ENCODE data around the gene RALBP1. TPM values are rescaled to one million over a fixed set of nuclear protein-coding genes. Genes with fewer than 3 reads are reported as not detected.

Gene RALBP1
- total RNA-seq, 1 experiment from 2014 or later, result 66.2 TPM

DNA sequence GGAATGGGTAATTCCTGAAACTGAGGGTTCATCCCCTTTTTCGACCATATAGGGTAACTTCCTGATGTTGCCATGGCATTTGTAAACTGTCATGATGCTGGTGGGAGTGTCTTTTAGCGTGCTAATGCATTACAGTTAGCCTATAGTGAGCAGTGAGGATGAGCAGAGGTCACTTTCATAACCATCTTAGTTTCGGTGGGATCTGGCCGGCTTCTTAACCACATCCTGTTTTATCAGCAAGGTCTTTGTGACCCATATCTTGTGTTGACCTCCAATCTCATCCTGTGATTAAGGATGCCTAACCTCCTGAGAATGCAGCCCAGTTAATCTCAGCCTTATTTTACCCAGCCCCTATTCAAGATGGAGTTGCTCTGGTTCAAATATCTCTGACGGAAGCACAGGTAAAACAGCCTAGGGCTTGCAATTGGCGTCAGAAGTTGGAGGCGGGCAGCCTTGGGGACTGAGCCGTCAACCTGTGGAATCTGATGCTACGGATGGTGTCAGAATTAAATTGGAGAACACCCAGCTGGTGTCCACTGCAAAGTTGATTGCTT, 19.5 kb downstream of the RALBP1 start:
- BruUV-seq (replicated peaks), result no TSS peak
- ChIA-PET RAD21 (ENCODE audit: low non-redundant PET in 1 of 2, low total read pairs in 2 of 2, uncharacterized antibody in 2 of 2, unreplicated experiment in 2 of 2) (no interaction called here), CTCF (no interaction called here), POLR2A (no interaction called here)
- H4K20me1 ChIP-seq (ENCODE audit: insufficient read depth), result no peaks in the 10 kb centered on the region
- H3K4me1 ChIP-seq (ENCODE audit: control insufficient read depth in 1 of 2, insufficient read depth in 2 of 2, low read length in 2 of 2), result peaks cover 0 to 16% of the 10 kb centered on the region in 2 experiments; a peak in 1 of 4 replicates
- no peaks in the 10 kb centered on the region for H3K9me3 ChIP-seq (ENCODE audit: control insufficient read depth in 1 of 2, insufficient read depth in 1 of 2, low read depth in 1 of 2, low read length in 2 of 2)
- H3K36me3 ChIP-seq (ENCODE audit: control insufficient read depth in 1 of 2, insufficient read depth in 2 of 2, low read length in 2 of 2), result no peaks in the 10 kb centered on the region; a peak in 1 of 4 replicates
- no peak overlapping the region for H2AFZ ChIP-seq (ENCODE audit: low read depth, low read length, poor library complexity, severe bottlenecking)
- intact Hi-C loops (cut with micrococcal nuclease), result no loop called here
- H3K27ac ChIP-seq (ENCODE audit: low read depth, low read length), result no peak overlapping the region
- H3K9me2 ChIP-seq (ENCODE audit: insufficient read depth), result no peaks in the 10 kb centered on the region
- ATAC-seq (no peak), DNase-seq (ENCODE audit: low read depth, low spot score) (no peak)
- no peak overlapping the region for H3K9ac ChIP-seq (ENCODE audit: low read length)
- no peaks in the 10 kb centered on the region for H3K27me3 ChIP-seq (ENCODE audit: insufficient read depth, low read length)
- H3K79me2 ChIP-seq (ENCODE audit: insufficient read depth, low read length), result peaks cover 86% of the 10 kb centered on the region
- TF ChIP-seq CEBPB (IDR thresholded peaks at IDR 0.05; ENCODE audit: low read depth) (no peak), SRF (IDR thresholded peaks at IDR 0.05; ENCODE audit: low read depth) (no peak), MAX (IDR thresholded peaks at IDR 0.05) (no peak), SIN3A (IDR thresholded peaks at IDR 0.05; ENCODE audit: low read depth) (no peak), REST (IDR thresholded peaks at IDR 0.05; ENCODE audit: low read depth) (no peak), EZH2 (IDR thresholded peaks at IDR 0.05) (no peak), ZFX (IDR thresholded peaks at IDR 0.05) (no peak), SP1 (IDR thresholded peaks at IDR 0.05; ENCODE audit: low read depth) (no peak), POLR2AphosphoS5 (IDR thresholded peaks at IDR 0.05; ENCODE audit: low read depth, low read length) (no peak), ZNF274 (IDR thresholded peaks at IDR 0.05; ENCODE audit: low read depth, low read length) (no peak), JUND (IDR thresholded peaks at IDR 0.05) (no peak), POLR2A (IDR thresholded peaks at IDR 0.05; ENCODE audit: borderline replicate concordance, extremely low read depth, insufficient read depth, insufficient read length) (no peak)
- TF ChIP-seq, protein P1, sequence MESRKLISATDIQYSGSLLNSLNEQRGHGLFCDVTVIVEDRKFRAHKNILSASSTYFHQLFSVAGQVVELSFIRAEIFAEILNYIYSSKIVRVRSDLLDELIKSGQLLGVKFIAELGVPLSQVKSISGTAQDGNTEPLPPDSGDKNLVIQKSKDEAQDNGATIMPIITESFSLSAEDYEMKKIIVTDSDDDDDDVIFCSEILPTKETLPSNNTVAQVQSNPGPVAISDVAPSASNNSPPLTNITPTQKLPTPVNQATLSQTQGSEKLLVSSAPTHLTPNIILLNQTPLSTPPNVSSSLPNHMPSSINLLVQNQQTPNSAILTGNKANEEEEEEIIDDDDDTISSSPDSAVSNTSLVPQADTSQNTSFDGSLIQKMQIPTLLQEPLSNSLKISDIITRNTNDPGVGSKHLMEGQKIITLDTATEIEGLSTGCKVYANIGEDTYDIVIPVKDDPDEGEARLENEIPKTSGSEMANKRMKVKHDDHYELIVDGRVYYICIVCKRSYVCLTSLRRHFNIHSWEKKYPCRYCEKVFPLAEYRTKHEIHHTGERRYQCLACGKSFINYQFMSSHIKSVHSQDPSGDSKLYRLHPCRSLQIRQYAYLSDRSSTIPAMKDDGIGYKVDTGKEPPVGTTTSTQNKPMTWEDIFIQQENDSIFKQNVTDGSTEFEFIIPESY (IDR thresholded peaks at IDR 0.05; ENCODE audit: extremely low read depth, insufficient replicate concordance, low read length), result no peak
- H3K4me3 ChIP-seq (replicated peaks in 1 of 2; ENCODE audit: low read depth in 1 of 2, low read length in 2 of 2), result no peak overlapping the region
- no peak overlapping the region for H3K4me2 ChIP-seq (ENCODE audit: low read length)
